Hematopoietic multipotent progenitor cell treated with erythropoietin and hydrocortisone succinate and interleukin-3 and kit ligand, for 15 days (in vitro differentiated cells): ENCODE results near the gene BARHL1.

Experiments used
- DNase-seq: peaks from one replicate; pipeline ENCODE4 v3.0.0-alpha.2; 2015; ENCODE audit warnings: low spot score

The BARHL1 gene

GRCh38 chr9:132587592-132587955 lies 5.2 kb downstream of the BARHL1 start:
- DNase-seq, result no peak

GRCh38 chr9:132588098-132588497 lies 5.7 kb downstream of the BARHL1 start:
- no peak for DNase-seq

- no peak for DNase-seq
Observed at GRCh38 chr9:132588501-132589147, 6.2 kb downstream of the BARHL1 start.

- no peak for DNase-seq
Observed at GRCh38 chr9:132589148-132590036, 7.0 kb downstream of the BARHL1 start.

GRCh38 chr9:132590037-132590317 lies 7.6 kb downstream of the BARHL1 start:
- DNase-seq, result no peak

- no peak for DNase-seq
Observed at GRCh38 chr9:132590318-132591182, 8.1 kb downstream of the BARHL1 start.

- no peak for DNase-seq
Observed at GRCh38 chr9:132591244-132591643, 8.8 kb downstream of the BARHL1 start.

GRCh38 chr9:132591751-132592314 lies 9.4 kb downstream of the BARHL1 start:
- no peak for DNase-seq

GRCh38 chr9:132592451-132592850 lies 10.0 kb downstream of the BARHL1 start:
- no peak for DNase-seq

GRCh38 chr9:132594412-132594811 lies 12.0 kb downstream of the BARHL1 start:
- no peak for DNase-seq

- DNase-seq, result no peak
Observed at GRCh38 chr9:132595319-132595718, 12.9 kb downstream of the BARHL1 start.

- no peak for DNase-seq
Observed at GRCh38 chr9:132596200-132596599, 13.8 kb downstream of the BARHL1 start.

- no peak for DNase-seq
Observed at GRCh38 chr9:132597073-132597775, 14.8 kb downstream of the BARHL1 start.

- no peak for DNase-seq
Observed at GRCh38 chr9:132600326-132600984, 18.0 kb downstream of the BARHL1 start.

GRCh38 chr9:132602207-132602606 lies 19.8 kb downstream of the BARHL1 start:
- DNase-seq, result no peak

GRCh38 chr9:132605387-132605786 lies 23.0 kb downstream of the BARHL1 start:
- no peak for DNase-seq

- no peak for DNase-seq
Observed at GRCh38 chr9:132606066-132606465, 23.7 kb downstream of the BARHL1 start.

- no peak for DNase-seq
Observed at GRCh38 chr9:132609184-132609583, 26.8 kb downstream of the BARHL1 start.

GRCh38 chr9:132609829-132610228 lies 27.4 kb downstream of the BARHL1 start:
- no peak for DNase-seq

- no peak for DNase-seq
Observed at GRCh38 chr9:132610661-132611060, 28.3 kb downstream of the BARHL1 start.

- no peak for DNase-seq
Observed at GRCh38 chr9:132614324-132614723, 31.9 kb downstream of the BARHL1 start.
